Keratinocyte (primary cell): ENCODE data around the gene SDC1. TPM values are rescaled to one million over a fixed set of nuclear protein-coding genes. Genes with fewer than 3 reads are reported as not detected.
A peak's percentile ranks its signal among the peaks of the same experiment; 100 is the strongest.

Experiments used
- DNase-seq: peaks from one replicate; pipeline ENCODE4 v3.0.0-alpha.2; 2011; ENCODE audit warnings: low read depth, missing footprints, low spot score
- FAIRE-seq: peaks from 2 replicates; lab custom pipeline; 2011; peaks lifted over from hg19 to GRCh38; lab: Jason Lieb, UNC
- H2AFZ ChIP-seq: 2 replicates; pipeline ENCODE4 v1.6.0; 2012; ENCODE audit warnings: low read length, control low read depth, inconsistent platforms; ENCODE audit not compliant: control insufficient read depth
- H3K27ac ChIP-seq: 2 replicates; pipeline ENCODE4 v1.5.1; 2011; ENCODE audit warnings: low read length; ENCODE audit not compliant: control insufficient read depth, insufficient read depth
- H3K27me3 ChIP-seq: 3 replicates; pipeline ENCODE4 v1.6.0; 2011; ENCODE audit warnings: low read length; ENCODE audit not compliant: control insufficient read depth, insufficient read depth; ENCODE audit errors: extremely low read depth
- H3K36me3 ChIP-seq, 2 experiments: 2 replicates in 1 of 2; 3 replicates in 1 of 2; pipeline ENCODE4 v1.5.1; 2011; ENCODE audit warnings: low read length in 2 of 2, mild to moderate bottlenecking in 1 of 2; ENCODE audit not compliant: control insufficient read depth in 2 of 2, insufficient read depth in 2 of 2; ENCODE audit errors: extremely low read depth in 1 of 2
- H3K4me1 ChIP-seq: 3 replicates; pipeline ENCODE4 v1.5.1; 2011; ENCODE audit warnings: low read length; ENCODE audit not compliant: control insufficient read depth, insufficient read depth; ENCODE audit errors: extremely low read depth
- H3K4me2 ChIP-seq: 3 replicates; pipeline ENCODE4 v1.6.0; 2011; ENCODE audit warnings: low read depth, low read length; ENCODE audit not compliant: control insufficient read depth, insufficient read depth; ENCODE audit errors: extremely low read depth
- H3K4me3 ChIP-seq, 3 experiments: fragments of 200-600 bp in 1 of 3; sonication (generic) in 1 of 3; 2 replicates in 2 of 3; 3 replicates in 1 of 3; pipeline ENCODE4 v1.5.1; 2011 to 2016; ENCODE audit warnings: low read length in 3 of 3, mild to moderate bottlenecking in 3 of 3, control low read depth in 2 of 3, inconsistent platforms in 1 of 3, low read depth in 1 of 3, mixed read lengths in 1 of 3, mixed run types in 1 of 3, moderate library complexity in 1 of 3; ENCODE audit not compliant: control insufficient read depth in 2 of 3, insufficient read depth in 2 of 3; ENCODE audit errors: extremely low read depth in 1 of 3
- H3K79me2 ChIP-seq: 2 replicates; pipeline ENCODE4 v1.6.0; 2012; ENCODE audit warnings: low read length; ENCODE audit not compliant: control insufficient read depth, insufficient read depth
- H3K9ac ChIP-seq: 3 replicates; pipeline ENCODE4 v1.6.0; 2011; ENCODE audit warnings: low read length; ENCODE audit not compliant: control insufficient read depth, insufficient read depth; ENCODE audit errors: extremely low read depth
- H3K9me1 ChIP-seq: 3 replicates; pipeline ENCODE4 v1.6.0; 2011; ENCODE audit warnings: low read length; ENCODE audit not compliant: control insufficient read depth, insufficient read depth; ENCODE audit errors: extremely low read depth
- H3K9me3 ChIP-seq: 2 replicates; pipeline ENCODE4 v1.5.1; 2012; ENCODE audit warnings: low read depth, low read length; ENCODE audit not compliant: control insufficient read depth
- H4K20me1 ChIP-seq: 3 replicates; pipeline ENCODE4 v1.6.0; 2011; ENCODE audit warnings: low read length; ENCODE audit not compliant: control insufficient read depth, insufficient read depth; ENCODE audit errors: extremely low read depth
- EZH2 ChIP-seq: IDR thresholded peaks from one replicate; pipeline ENCODE4 v1.6.1; 2012; ENCODE audit warnings: inconsistent platforms, mild to moderate bottlenecking, low read length, moderate library complexity
- dilution Hi-C: fragments of 300-500 bp; cut with MboI; formaldehyde crosslinking; loops from one replicate; pipeline ENCODE4 v1.7.0; 2020; ENCODE audit warnings: low sequenced_read_pairs; ENCODE audit not compliant: extremely low pct_ligation_motif_present
- polyA plus RNA-seq, 5 experiments: library from polyadenylated mRNA; depleted of rRNA in 3 of 5; stranded (reverse) in 3 of 5; stranded (forward) in 1 of 5; unstranded in 1 of 5; fragments of >200 nt; gene quantifications; 1 replicate in 1 of 5; 2 replicates in 3 of 5; 3 replicates in 1 of 5; pipeline versions ENCODE4 v1.2.1 to v1.2.3, GENCODE V29; 2011 to 2012; ENCODE audit warnings: missing spikeins in 2 of 5, low read depth in 1 of 5, low replicate concordance in 1 of 5
- TF ChIP-seq, protein P1 (sequence below), 3 experiments: IDR thresholded peaks in 1 of 3; conservative IDR thresholded peaks in 1 of 3; optimal IDR thresholded peaks in 1 of 3; 2 replicates in 2 of 3; 3 replicates in 1 of 3; pipeline versions ENCODE3 to v1.5.1; 2011; ENCODE audit warnings: low read length in 3 of 3, mild to moderate bottlenecking in 3 of 3, moderate library complexity in 2 of 3, control low read depth in 1 of 3, inconsistent platforms in 1 of 3; ENCODE audit not compliant: insufficient read depth in 2 of 3; ENCODE audit errors: extremely low read depth in 1 of 3

The SDC1 gene
- polyA plus RNA-seq, 1 donor (not counting 4 experiments of a cell fraction or from before 2014, with no cell fraction given), result 696 TPM

DNA sequence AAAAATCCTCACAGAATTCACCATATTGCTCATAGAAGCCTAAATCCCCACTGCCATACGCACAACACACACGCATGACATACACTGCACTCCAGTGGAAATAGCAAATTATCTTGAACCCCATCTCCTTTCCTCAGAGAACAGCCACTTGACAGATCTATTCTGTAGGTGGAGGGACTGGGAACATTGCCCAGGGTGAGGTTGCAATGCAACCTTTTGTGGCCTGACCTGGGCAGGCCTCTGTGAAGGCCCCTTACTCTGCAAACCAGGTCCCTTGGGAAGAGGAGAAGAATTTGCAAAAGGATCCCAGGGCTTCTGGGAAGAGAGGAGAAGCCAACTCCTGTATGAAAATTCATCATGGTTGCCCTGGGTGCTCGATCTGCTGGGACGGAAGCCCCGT, 51.9 kb downstream of the SDC1 start:
- Histone ChIP-seq H3K36me3 (no peaks in the 10 kb centered on the region), H3K27ac (peak overlapping the region; percentile 77), H3K9me1 (no peaks in the 10 kb centered on the region), H3K27me3 (no peaks in the 10 kb centered on the region), H3K4me3 (no peak overlapping the region), H3K9ac (no peak overlapping the region), H3K4me1 (peaks cover 60% of the 10 kb centered on the region), H3K4me2 (peak overlapping the region; percentile 71), H2AFZ (no peak overlapping the region), H3K79me2 (no peaks in the 10 kb centered on the region), H4K20me1 (no peaks in the 10 kb centered on the region), H3K9me3 (no peaks in the 10 kb centered on the region)
- FAIRE-seq (no peak), DNase-seq (no peak)
- dilution Hi-C loops, result no loop called here
- TF ChIP-seq, protein P1, sequence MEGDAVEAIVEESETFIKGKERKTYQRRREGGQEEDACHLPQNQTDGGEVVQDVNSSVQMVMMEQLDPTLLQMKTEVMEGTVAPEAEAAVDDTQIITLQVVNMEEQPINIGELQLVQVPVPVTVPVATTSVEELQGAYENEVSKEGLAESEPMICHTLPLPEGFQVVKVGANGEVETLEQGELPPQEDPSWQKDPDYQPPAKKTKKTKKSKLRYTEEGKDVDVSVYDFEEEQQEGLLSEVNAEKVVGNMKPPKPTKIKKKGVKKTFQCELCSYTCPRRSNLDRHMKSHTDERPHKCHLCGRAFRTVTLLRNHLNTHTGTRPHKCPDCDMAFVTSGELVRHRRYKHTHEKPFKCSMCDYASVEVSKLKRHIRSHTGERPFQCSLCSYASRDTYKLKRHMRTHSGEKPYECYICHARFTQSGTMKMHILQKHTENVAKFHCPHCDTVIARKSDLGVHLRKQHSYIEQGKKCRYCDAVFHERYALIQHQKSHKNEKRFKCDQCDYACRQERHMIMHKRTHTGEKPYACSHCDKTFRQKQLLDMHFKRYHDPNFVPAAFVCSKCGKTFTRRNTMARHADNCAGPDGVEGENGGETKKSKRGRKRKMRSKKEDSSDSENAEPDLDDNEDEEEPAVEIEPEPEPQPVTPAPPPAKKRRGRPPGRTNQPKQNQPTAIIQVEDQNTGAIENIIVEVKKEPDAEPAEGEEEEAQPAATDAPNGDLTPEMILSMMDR (optimal IDR thresholded peaks at IDR 0.05 in 1 of 3, IDR thresholded peaks at IDR 0.05 in 1 of 3, conservative IDR thresholded peaks at IDR 0.05 in 1 of 3; ENCODE audit: extremely low read depth in 1 of 3, insufficient read depth in 2 of 3, low read length in 3 of 3), result no peak
- no peak for TF ChIP-seq EZH2

DNA sequence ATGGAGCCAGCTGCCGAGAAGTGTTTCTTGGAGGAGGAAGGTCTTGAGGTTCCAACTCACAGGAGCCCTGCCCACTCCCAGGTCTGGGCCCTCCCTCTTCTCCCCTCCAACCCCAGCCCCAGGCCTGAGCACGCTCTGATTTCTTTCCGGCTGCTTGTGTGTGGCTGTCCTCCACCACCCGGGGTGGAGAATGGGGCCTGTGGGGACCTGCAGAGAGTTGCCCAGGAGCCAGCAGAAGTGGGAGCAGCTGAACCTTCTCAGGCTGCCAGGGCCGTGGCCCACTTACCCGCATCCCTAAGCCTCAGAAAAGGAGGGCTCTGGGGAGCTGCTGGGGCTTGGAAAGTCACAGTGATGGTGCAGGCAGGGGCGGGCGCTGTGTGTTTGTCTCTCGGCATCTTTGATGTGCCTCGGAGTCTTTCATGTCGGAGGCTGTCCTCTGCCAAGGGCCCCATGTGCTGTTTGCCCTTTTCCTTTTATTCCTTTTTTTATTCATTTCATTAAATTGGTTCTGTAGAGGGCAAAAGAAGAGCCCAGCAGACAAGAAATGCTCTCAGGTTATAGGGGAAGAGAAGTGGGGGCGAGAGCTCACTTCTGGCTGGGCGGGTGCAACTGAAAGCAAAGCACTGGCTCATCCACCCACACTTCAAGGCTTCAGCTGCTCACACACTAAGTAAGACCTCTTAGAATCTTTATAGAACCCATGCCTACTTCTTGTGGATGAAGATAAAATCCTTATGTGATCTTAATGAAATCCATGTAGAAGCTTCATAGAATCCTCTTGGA, 52.5 kb downstream of the SDC1 start:
- TF ChIP-seq EZH2, result no peak
- TF ChIP-seq, protein P1 (optimal IDR thresholded peaks at IDR 0.05 in 1 of 3, IDR thresholded peaks at IDR 0.05 in 1 of 3, conservative IDR thresholded peaks at IDR 0.05 in 1 of 3; ENCODE audit: extremely low read depth in 1 of 3, insufficient read depth in 2 of 3, low read length in 3 of 3), result no peak
- Histone ChIP-seq H3K27me3 (no peaks in the 10 kb centered on the region), H3K9ac (peak overlapping the region; percentile 56), H2AFZ (peak overlapping the region; percentile 45), H3K4me2 (peak overlapping the region; percentile 71), H3K4me3 (peak overlapping the region in 2 of 3 experiments; percentile 11 to 24), H3K9me3 (no peaks in the 10 kb centered on the region), H3K36me3 (no peaks in the 10 kb centered on the region), H3K27ac (peak overlapping the region; percentile 77), H4K20me1 (no peaks in the 10 kb centered on the region), H3K4me1 (peaks cover 58% of the 10 kb centered on the region), H3K79me2 (no peaks in the 10 kb centered on the region), H3K9me1 (no peaks in the 10 kb centered on the region)
- peak; percentile 83 for FAIRE-seq
- peak; percentile 66 for DNase-seq
- dilution Hi-C loops, result no loop called here
